ENCODE measurements around the gene KCNQ1OT1.

Gene KCNQ1OT1

GRCh38 chr11:2649848-2650247, 49.9 kb downstream of the KCNQ1OT1 start:
- no peak for DNase-seq (ENCODE audit: low spot score)
- Histone ChIP-seq H3K27ac (no peak overlapping the region), H3K4me3 (no peak overlapping the region)
- TF ChIP-seq, protein P1, sequence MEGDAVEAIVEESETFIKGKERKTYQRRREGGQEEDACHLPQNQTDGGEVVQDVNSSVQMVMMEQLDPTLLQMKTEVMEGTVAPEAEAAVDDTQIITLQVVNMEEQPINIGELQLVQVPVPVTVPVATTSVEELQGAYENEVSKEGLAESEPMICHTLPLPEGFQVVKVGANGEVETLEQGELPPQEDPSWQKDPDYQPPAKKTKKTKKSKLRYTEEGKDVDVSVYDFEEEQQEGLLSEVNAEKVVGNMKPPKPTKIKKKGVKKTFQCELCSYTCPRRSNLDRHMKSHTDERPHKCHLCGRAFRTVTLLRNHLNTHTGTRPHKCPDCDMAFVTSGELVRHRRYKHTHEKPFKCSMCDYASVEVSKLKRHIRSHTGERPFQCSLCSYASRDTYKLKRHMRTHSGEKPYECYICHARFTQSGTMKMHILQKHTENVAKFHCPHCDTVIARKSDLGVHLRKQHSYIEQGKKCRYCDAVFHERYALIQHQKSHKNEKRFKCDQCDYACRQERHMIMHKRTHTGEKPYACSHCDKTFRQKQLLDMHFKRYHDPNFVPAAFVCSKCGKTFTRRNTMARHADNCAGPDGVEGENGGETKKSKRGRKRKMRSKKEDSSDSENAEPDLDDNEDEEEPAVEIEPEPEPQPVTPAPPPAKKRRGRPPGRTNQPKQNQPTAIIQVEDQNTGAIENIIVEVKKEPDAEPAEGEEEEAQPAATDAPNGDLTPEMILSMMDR (IDR thresholded peaks at IDR 0.05): no peak

DNA sequence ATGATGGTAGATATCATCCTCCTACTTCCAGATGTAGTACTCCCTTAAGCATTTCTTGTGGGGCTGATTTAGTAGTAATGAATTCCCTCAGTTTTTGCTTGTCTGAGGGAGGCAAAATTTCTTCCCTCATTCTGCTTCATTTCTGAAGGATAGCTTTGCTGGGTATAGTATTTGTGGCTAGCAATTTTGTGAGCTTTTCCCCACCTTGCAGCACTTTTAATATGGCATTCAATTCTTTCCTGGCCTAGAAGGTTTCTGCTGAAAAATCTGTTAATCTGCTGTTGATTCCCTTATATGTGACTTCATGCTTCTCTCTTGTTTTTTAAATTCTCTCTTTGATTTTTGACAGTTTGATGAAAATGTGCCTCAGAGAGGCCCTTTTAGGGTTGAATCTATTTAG, 50.4 kb downstream of the KCNQ1OT1 start:
- H3K4me3 ChIP-seq: no peak overlapping the region
- no peak for DNase-seq (ENCODE audit: low spot score)
- TF ChIP-seq, protein P1 (IDR thresholded peaks at IDR 0.05): no peak
- no peak overlapping the region for H3K27ac ChIP-seq

DNA sequence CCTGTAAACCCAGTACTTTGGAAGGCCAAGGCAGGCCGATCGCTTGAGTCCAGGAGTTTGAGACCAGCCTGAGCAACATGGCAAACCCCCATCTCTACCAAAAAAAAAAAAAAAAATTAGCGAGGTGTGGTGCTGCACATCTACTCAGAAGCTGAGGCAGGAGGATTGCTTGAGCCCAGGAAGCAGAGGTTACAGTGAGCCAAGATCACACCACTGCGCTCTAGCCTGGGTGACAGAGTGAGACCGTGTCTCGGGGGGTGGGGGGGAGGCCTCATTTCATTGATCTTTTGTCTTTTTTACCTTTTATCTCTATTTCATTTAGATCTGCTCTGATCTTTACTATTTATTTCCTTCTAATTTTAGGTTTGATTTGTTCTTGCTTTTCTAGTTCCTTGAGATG, 51.8 kb downstream of the KCNQ1OT1 start:
- DNase-seq (ENCODE audit: low spot score): no peak
- H3K4me3 ChIP-seq: no peak overlapping the region
- H3K27ac ChIP-seq: no peak overlapping the region
- TF ChIP-seq, protein P1 (IDR thresholded peaks at IDR 0.05): no peak

- Histone ChIP-seq H3K4me3 (no peak overlapping the region), H3K27ac (no peak overlapping the region)
- TF ChIP-seq, protein P1 (IDR thresholded peaks at IDR 0.05): no peak
- no peak for DNase-seq (ENCODE audit: low spot score)
These were observed 52.6 kb downstream of the KCNQ1OT1 start for GRCh38 chr11:2647167-2647566.

GRCh38 chr11:2645779-2646118, 54.0 kb downstream of the KCNQ1OT1 start:
- Histone ChIP-seq H3K4me3 (no peak overlapping the region), H3K27ac (no peak overlapping the region)
- TF ChIP-seq, protein P1 (IDR thresholded peaks at IDR 0.05): no peak
- no peak for DNase-seq (ENCODE audit: low spot score)

GRCh38 chr11:2644844-2645778, 54.7 kb downstream of the KCNQ1OT1 start:
- no peak overlapping the region for H3K27ac ChIP-seq
- H3K4me3 ChIP-seq: no peak overlapping the region
- TF ChIP-seq, protein P1 (IDR thresholded peaks at IDR 0.05): no peak
- no peak for DNase-seq (ENCODE audit: low spot score)

- Histone ChIP-seq H3K27ac (no peak overlapping the region), H3K4me3 (no peak overlapping the region)
- no peak for DNase-seq (ENCODE audit: low spot score)
- TF ChIP-seq, protein P1 (IDR thresholded peaks at IDR 0.05): no peak
These were observed 56.0 kb downstream of the KCNQ1OT1 start for GRCh38 chr11:2643746-2644145.

All from coronary artery (tissue), 2 donors.